Neuronal stem cell (in vitro differentiated cells): Measurements from ENCODE around the gene CRYBA4.

Experiments used
- DNase-seq: peaks from one replicate; pipeline ENCODE4 v3.0.0-alpha.2; 2013; ENCODE audit warnings: low spot score
- H2AFZ ChIP-seq: one replicate; pipeline ENCODE4 v1.6.1; 2013; ENCODE audit warnings: mild to moderate bottlenecking, low read length, inconsistent platforms
- H2AK5ac ChIP-seq: 2 replicates; pipeline ENCODE4 v1.6.1; 2013; ENCODE audit warnings: low read depth, mild to moderate bottlenecking, inconsistent platforms, low read length, moderate library complexity, mixed read lengths
- H2BK120ac ChIP-seq: 2 replicates; pipeline ENCODE4 v1.6.1; 2013; ENCODE audit warnings: low read depth, mild to moderate bottlenecking, inconsistent platforms, low read length, moderate library complexity, mixed read lengths
- H2BK12ac ChIP-seq: one replicate; pipeline ENCODE4 v1.6.1; 2013; ENCODE audit warnings: low read length, inconsistent platforms
- H2BK15ac ChIP-seq: 2 replicates; pipeline ENCODE4 v1.6.1; 2013; ENCODE audit warnings: mild to moderate bottlenecking, low read length, inconsistent platforms, mixed read lengths
- H2BK5ac ChIP-seq: one replicate; pipeline ENCODE4 v1.6.1; 2013; ENCODE audit warnings: inconsistent platforms, mild to moderate bottlenecking, low read length, moderate library complexity
- H3K14ac ChIP-seq: one replicate; pipeline ENCODE4 v1.6.1; 2013; ENCODE audit warnings: low read length, inconsistent platforms
- H3K18ac ChIP-seq: 2 replicates; pipeline ENCODE4 v1.6.1; 2013; ENCODE audit warnings: low read length, inconsistent platforms
- H3K23ac ChIP-seq: 2 replicates; pipeline ENCODE4 v1.6.1; 2013; ENCODE audit warnings: low read depth, mild to moderate bottlenecking, mixed read lengths, low read length, inconsistent platforms; ENCODE audit not compliant: poor library complexity
- H3K27ac ChIP-seq: replicated peaks from 3 replicates; pipeline ENCODE4 v1.5.1; 2013; ENCODE audit warnings: low read length, inconsistent platforms
- H3K27me3 ChIP-seq, 3 experiments: 2 replicates each; pipeline ENCODE4 v1.6.1; 2013; ENCODE audit warnings: low read length in 3 of 3, mild to moderate bottlenecking in 2 of 3, inconsistent platforms in 1 of 3, low read depth in 1 of 3, mixed read lengths in 1 of 3, moderate library complexity in 1 of 3; ENCODE audit not compliant: control insufficient read depth in 3 of 3, insufficient read depth in 3 of 3
- H3K36me3 ChIP-seq, 2 donors: replicated peaks in 1 of 2; 2 replicates each; pipeline ENCODE4 v1.6.1; 2013; ENCODE audit warnings: low read length in 2 of 2; ENCODE audit not compliant: control insufficient read depth in 2 of 2, insufficient read depth in 2 of 2
- H3K4ac ChIP-seq: 2 replicates; pipeline ENCODE4 v1.6.1; 2013; ENCODE audit warnings: inconsistent platforms, mild to moderate bottlenecking, low read length, moderate library complexity
- H3K4me1 ChIP-seq, 2 donors: 1 replicate in 1 of 2; 2 replicates in 1 of 2; pipeline ENCODE4 v1.6.1; 2013; ENCODE audit warnings: low read length in 2 of 2, low read depth in 1 of 2; ENCODE audit not compliant: control insufficient read depth in 2 of 2, insufficient read depth in 1 of 2
- H3K4me2 ChIP-seq: one replicate; pipeline ENCODE4 v1.6.1; 2013; ENCODE audit warnings: mild to moderate bottlenecking, low read length, inconsistent platforms; ENCODE audit not compliant: insufficient read depth, poor library complexity, severe bottlenecking
- H3K4me3 ChIP-seq, 2 donors: 2 replicates each; pipeline ENCODE4 v1.5.1; 2013; ENCODE audit warnings: low read length in 2 of 2, mild to moderate bottlenecking in 2 of 2, inconsistent platforms in 1 of 2, moderate library complexity in 1 of 2
- H3K79me1 ChIP-seq: one replicate; pipeline ENCODE4 v1.6.1; 2013; ENCODE audit warnings: low read depth, mild to moderate bottlenecking, inconsistent platforms, low read length, moderate library complexity
- H3K9ac ChIP-seq: one replicate; pipeline ENCODE4 v1.6.1; 2013; ENCODE audit warnings: mild to moderate bottlenecking, low read depth, low read length, inconsistent platforms; ENCODE audit not compliant: poor library complexity
- H3K9me3 ChIP-seq, 2 donors: replicated peaks in 1 of 2; 2 replicates each; pipeline versions ENCODE3 to v1.6.1; 2013; ENCODE audit warnings: low read length in 2 of 2, mild to moderate bottlenecking in 2 of 2, inconsistent platforms in 1 of 2, low read depth in 1 of 2, mixed read lengths in 1 of 2, moderate library complexity in 1 of 2; ENCODE audit not compliant: control insufficient read depth in 2 of 2, insufficient read depth in 1 of 2
- H4K8ac ChIP-seq: one replicate; pipeline ENCODE4 v1.6.1; 2013; ENCODE audit warnings: low read depth, mild to moderate bottlenecking, inconsistent platforms, low read length, moderate library complexity
- H4K91ac ChIP-seq: one replicate; pipeline ENCODE4 v1.6.1; 2013; ENCODE audit warnings: low read length, low read depth, mild to moderate bottlenecking, inconsistent platforms; ENCODE audit not compliant: poor library complexity
- WGBS, 2 donors: extraction: QIAGEN DNeasy Blood & Tissue Kit; methylation state at CpG; one replicate each; pipeline ENCODE4 v1.1.7; 2013; ENCODE audit warnings: missing lambda C conversion rate in 2 of 2, mixed read lengths in 1 of 2; ENCODE audit not compliant: insufficient read length in 2 of 2, insufficient replicate concordance in 1 of 2; ENCODE audit errors: extremely low coverage in 2 of 2; 5-methylcytosine and 5-hydroxymethylcytosine counted together

CRYBA4 gene

DNA sequence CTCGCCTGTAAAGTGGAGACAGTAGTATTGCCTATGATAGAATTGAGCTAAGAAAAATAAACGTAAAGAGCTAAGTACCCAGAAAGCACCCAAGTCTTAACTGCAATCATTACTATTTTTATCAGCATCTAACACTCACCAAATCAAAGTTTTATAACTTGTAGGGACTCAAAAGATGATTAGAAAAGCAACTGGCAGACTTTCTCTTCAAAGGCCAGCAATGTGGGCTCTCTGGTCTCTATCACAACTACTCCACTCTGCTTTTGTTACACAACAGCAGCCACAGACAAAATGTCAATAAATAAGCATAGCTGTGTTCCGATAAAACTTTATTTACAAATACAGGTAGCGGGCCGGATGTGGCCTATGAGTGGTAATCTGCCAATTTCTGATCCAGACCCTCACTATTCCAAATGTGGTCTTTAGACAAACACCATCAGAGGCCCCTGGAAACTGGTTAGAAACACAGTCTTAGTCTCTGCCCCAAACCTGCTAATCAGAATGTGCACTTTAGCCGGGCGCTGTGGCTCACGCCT lies 40.1 kb upstream of the CRYBA4 start:
- Histone ChIP-seq H3K9ac (no peak overlapping the region), H2BK120ac (no peak overlapping the region), H3K27ac (no peak overlapping the region), H3K4ac (no peak overlapping the region), H4K8ac (no peak overlapping the region), H2AK5ac (no peak overlapping the region), H3K27me3 (no peaks in the 10 kb centered on the region), H2BK5ac (no peak overlapping the region), H2BK15ac (no peak overlapping the region), H3K18ac (no peak overlapping the region), H2AFZ (no peak overlapping the region), H4K91ac (no peak overlapping the region), H3K4me1 (peaks cover 2 to 4% of the 10 kb centered on the region in 2 donors), H3K4me3 (no peak overlapping the region), H3K79me1 (peaks cover 4% of the 10 kb centered on the region), H3K23ac (no peak overlapping the region), H3K14ac (no peak overlapping the region), H3K36me3 (peaks cover 0 to 48% of the 10 kb centered on the region in 2 donors), H3K9me3 (no peaks in the 10 kb centered on the region), H2BK12ac (no peak overlapping the region), H3K4me2 (no peak overlapping the region)
- DNase-seq, result no peak
- no CpG with 5 or more reads among the region's 8 CpGs for WGBS, 2 donors

DNA sequence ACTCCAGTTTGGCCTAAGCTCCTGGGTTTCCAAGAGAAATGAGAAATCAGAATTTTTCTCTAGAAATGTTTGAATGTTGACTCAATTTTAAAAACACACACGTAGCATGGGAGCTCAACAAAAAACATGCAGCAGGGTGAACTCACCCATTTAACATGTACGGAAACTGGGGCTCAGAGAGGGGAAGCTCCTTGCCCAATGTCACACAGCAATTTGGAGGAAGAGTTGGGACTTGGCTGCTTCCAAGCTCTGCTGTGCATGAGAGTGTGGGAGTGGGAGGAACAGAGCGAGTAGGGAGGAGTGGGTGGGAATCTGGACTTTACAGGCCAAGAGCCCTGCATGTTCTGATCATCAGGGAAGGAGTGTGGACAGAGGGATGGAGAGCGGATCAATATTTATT lies 37.8 kb upstream of the CRYBA4 start:
- H3K4me3 ChIP-seq, result no peak overlapping the region
- no peak overlapping the region for H3K4ac ChIP-seq
- H2BK12ac ChIP-seq, result no peak overlapping the region
- no peak overlapping the region for H3K18ac ChIP-seq
- H3K9me3 ChIP-seq, result peaks cover 2 to 6% of the 10 kb centered on the region in 2 donors
- H2AK5ac ChIP-seq, result no peak overlapping the region
- H3K4me2 ChIP-seq, result no peak overlapping the region
- H3K14ac ChIP-seq, result no peak overlapping the region
- H4K8ac ChIP-seq, result no peak overlapping the region
- no CpG with 5 or more reads among the region's 4 CpGs for WGBS, 2 donors
- DNase-seq, result no peak
- H4K91ac ChIP-seq, result no peak overlapping the region
- peaks cover 0 to 53% of the 10 kb centered on the region in 2 donors for H3K36me3 ChIP-seq
- H3K27me3 ChIP-seq, result no peaks in the 10 kb centered on the region
- H3K4me1 ChIP-seq, result peaks cover 5 to 8% of the 10 kb centered on the region in 2 donors
- no peak overlapping the region for H3K27ac ChIP-seq
- H3K79me1 ChIP-seq, result peaks cover 7% of the 10 kb centered on the region
- no peak overlapping the region for H3K9ac ChIP-seq
- no peak overlapping the region for H2AFZ ChIP-seq
- H2BK5ac ChIP-seq, result no peak overlapping the region
- H2BK120ac ChIP-seq, result no peak overlapping the region
- H3K23ac ChIP-seq, result no peak overlapping the region
- H2BK15ac ChIP-seq, result no peak overlapping the region

DNA sequence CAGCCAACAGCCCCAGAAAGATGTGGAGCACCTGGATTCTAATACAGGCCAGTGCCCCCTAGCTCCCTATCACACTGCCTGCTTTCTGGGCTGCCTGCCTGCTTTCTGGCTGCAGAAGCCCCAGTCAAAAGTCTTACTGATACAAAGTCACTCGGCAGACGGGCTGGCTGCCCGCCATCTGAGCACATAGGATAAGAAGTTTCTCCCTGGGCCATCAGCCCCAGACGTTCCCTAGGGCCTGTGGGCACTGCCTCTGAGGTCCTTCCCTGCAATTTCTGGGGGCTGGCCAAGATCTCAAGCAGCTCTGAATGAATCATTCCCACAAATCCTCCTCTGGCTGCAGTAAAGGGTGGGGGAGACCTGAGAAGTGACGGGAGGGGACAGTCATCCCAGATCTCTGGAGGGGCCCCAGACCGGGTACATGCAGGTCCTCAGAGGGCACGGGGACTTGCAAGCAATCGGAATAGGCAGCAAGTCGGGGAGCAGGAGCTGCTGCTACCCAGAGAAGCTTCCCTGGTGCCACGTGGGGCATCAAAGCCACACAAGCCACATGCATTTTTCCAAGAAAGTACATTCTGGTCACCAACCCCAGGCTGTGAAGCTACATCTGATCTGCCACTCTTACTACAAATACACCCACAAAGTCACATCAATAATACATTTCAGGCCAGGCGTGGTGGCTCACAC lies 36.5 kb upstream of the CRYBA4 start:
- Histone ChIP-seq H3K23ac (no peak overlapping the region), H3K14ac (no peak overlapping the region), H2AK5ac (peak overlapping the region; percentile 63), H2AFZ (no peak overlapping the region), H2BK5ac (no peak overlapping the region), H4K8ac (no peak overlapping the region), H3K79me1 (peaks cover 8% of the 10 kb centered on the region), H3K9me3 (peaks cover 2 to 6% of the 10 kb centered on the region in 2 donors), H2BK15ac (no peak overlapping the region), H3K9ac (no peak overlapping the region), H3K4me1 (peaks cover 3 to 8% of the 10 kb centered on the region in 2 donors), H4K91ac (no peak overlapping the region), H3K18ac (no peak overlapping the region), H3K4ac (no peak overlapping the region), H3K27me3 (no peaks in the 10 kb centered on the region), H2BK12ac (no peak overlapping the region), H3K4me2 (no peak overlapping the region), H2BK120ac (no peak overlapping the region), H3K4me3 (no peak overlapping the region), H3K27ac (no peak overlapping the region), H3K36me3 (peaks cover 0 to 48% of the 10 kb centered on the region in 2 donors)
- DNase-seq, result no peak
- no CpG with 5 or more reads among the region's 11 CpGs for WGBS, 2 donors

GRCh38 chr22:26586556-26587325 lies 35.0 kb upstream of the CRYBA4 start:
- no peak overlapping the region for H4K91ac ChIP-seq
- no peak overlapping the region for H2BK15ac ChIP-seq
- H2BK12ac ChIP-seq, result no peak overlapping the region
- no peak overlapping the region for H3K4me2 ChIP-seq
- no peak overlapping the region for H2BK5ac ChIP-seq
- no peak overlapping the region for H2BK120ac ChIP-seq
- WGBS, 2 donors, result no CpG with 5 or more reads among the region's 11 CpGs
- peaks cover 0 to 39% of the 10 kb centered on the region in 2 donors for H3K36me3 ChIP-seq
- no peak overlapping the region for H3K4me3 ChIP-seq
- no peak overlapping the region for H4K8ac ChIP-seq
- no peak overlapping the region for H3K18ac ChIP-seq
- DNase-seq, result no peak
- H3K9me3 ChIP-seq, result peaks cover 2 to 6% of the 10 kb centered on the region in 2 donors
- no peaks in the 10 kb centered on the region for H3K27me3 ChIP-seq
- H2AFZ ChIP-seq, result no peak overlapping the region
- no peak overlapping the region for H3K27ac ChIP-seq
- H3K9ac ChIP-seq, result no peak overlapping the region
- H3K14ac ChIP-seq, result no peak overlapping the region
- peaks cover 3 to 6% of the 10 kb centered on the region in 2 donors for H3K4me1 ChIP-seq
- H3K4ac ChIP-seq, result no peak overlapping the region
- peaks cover 8% of the 10 kb centered on the region for H3K79me1 ChIP-seq
- no peak overlapping the region for H2AK5ac ChIP-seq
- H3K23ac ChIP-seq, result no peak overlapping the region
